Chondrocyte (in vitro differentiated cells): ENCODE measurements around the gene CACYBP. TPM values are rescaled to one million over a fixed set of nuclear protein-coding genes. Genes with fewer than 3 reads are reported as not detected.

Experiments
- DNase-seq: peaks from one replicate; pipeline ENCODE4 v3.0.0; 2021; ENCODE audit warnings: mixed read lengths, low spot score
- H3K27ac Mint-ChIP-seq: one replicate; pipeline ENCODE4 v1.8.0; 2021; ENCODE audit warnings: mild to moderate bottlenecking, moderate library complexity, mixed read lengths; ENCODE audit not compliant: unreplicated experiment
- H3K27me3 Mint-ChIP-seq: 2 replicates; pipeline ENCODE4 v1.8.0; 2021; ENCODE audit warnings: low read depth, mixed read lengths
- H3K36me3 Mint-ChIP-seq: 2 replicates; pipeline ENCODE4 v1.8.0; 2021; ENCODE audit warnings: low read depth, mixed read lengths
- H3K4me1 Mint-ChIP-seq: 2 replicates; pipeline ENCODE4 v1.8.0; 2021; ENCODE audit warnings: low read depth, mild to moderate bottlenecking, mixed read lengths
- H3K4me3 Mint-ChIP-seq: one replicate; pipeline ENCODE4 v1.8.0; 2021; ENCODE audit warnings: mild to moderate bottlenecking, moderate library complexity, mixed read lengths; ENCODE audit not compliant: unreplicated experiment
- H3K9me3 Mint-ChIP-seq: 2 replicates; pipeline ENCODE4 v1.8.0; 2021; ENCODE audit warnings: low read depth, mixed read lengths
- long read RNA-seq: library from polyadenylated mRNA; stranded (forward); transcript quantifications from one replicate; pipeline ENCODE4 v2.0.0, GENCODE V29; 2021
- total RNA-seq: library from RNA; stranded (reverse); gene quantifications from 3 replicates; pipeline ENCODE4 v1.2.1, GENCODE V29; 2021
- TF ChIP-seq, protein P1 (sequence below): fragments of 200-600 bp; sonication (generic); IDR thresholded peaks from 2 replicates; pipeline ENCODE4 v1.5.0; 2021; ENCODE audit warnings: antibody characterized with exemption, mild to moderate bottlenecking, moderate library complexity

The CACYBP gene, protein sequence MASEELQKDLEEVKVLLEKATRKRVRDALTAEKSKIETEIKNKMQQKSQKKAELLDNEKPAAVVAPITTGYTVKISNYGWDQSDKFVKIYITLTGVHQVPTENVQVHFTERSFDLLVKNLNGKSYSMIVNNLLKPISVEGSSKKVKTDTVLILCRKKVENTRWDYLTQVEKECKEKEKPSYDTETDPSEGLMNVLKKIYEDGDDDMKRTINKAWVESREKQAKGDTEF
- 57.5 to 67.1 TPM (median 65.4 TPM) in 3 replicates for total RNA-seq
- long read RNA-seq, transcript CACYBP-201 (6 exons, 2,766 nt): major isoform, 74 of 84 reads
- long read RNA-seq, transcript CACYBP-209 (6 exons, 2,835 nt): minor isoform, 5 of 84 reads
- long read RNA-seq, partial matches to known transcripts: 0 of 84 reads
- long read RNA-seq, other reads (novel, unspliced or antisense): 4 of 84 reads

DNA sequence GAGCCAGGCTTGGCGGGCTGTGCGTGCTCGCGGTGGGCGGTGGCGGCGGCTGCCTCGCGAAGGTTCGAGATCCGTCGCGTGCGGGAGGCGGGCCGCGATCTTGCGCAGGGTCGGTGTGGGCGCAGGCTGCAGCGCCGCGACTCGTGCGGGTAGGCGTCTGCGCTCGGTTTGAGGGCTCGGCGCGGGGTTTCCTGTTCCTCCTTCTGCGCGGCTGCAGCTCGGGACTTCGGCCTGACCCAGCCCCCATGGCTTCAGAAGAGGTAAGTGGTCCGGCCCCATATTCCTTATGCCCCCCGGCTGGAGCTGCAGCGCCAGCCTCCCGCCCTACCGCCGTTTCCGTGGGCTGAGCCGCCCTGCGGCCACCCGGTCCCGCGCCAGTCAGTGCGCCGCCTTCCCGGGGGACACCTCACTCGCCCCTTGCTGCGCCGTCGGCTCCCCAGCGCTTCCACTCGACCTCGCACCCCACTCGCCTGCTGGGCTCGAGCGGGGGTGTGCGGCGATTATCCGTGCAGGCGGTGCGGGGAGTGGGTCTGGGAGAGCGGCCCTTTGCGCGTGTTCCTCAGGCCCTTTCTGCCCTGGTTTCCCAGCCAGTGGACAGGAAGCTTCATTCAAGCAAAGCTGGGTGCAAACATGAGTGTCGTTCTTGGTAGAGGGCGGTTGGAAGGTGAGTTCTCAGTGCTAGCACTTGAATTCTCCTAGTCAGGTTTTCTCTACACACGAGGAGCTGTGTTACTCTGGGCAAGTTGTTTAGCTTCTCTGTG lies at the start of gene CACYBP:
Gene CACYBP (plus strand): TSS at position 12 of the 761 bp plus-strand sequence. CDS start 234 bp downstream, at position 246.
- Mint-ChIP-seq H3K9me3 (no peaks in the 10 kb centered on the region), H3K4me1 (peaks cover 38% of the 10 kb centered on the region), H3K4me3 (no peak within 1 kb of the TSS), H3K27me3 (no peaks in the 10 kb centered on the region), H3K36me3 (no peaks in the 10 kb centered on the region), H3K27ac (peak within 1 kb of the TSS; percentile 90)
- TF ChIP-seq, protein P1, sequence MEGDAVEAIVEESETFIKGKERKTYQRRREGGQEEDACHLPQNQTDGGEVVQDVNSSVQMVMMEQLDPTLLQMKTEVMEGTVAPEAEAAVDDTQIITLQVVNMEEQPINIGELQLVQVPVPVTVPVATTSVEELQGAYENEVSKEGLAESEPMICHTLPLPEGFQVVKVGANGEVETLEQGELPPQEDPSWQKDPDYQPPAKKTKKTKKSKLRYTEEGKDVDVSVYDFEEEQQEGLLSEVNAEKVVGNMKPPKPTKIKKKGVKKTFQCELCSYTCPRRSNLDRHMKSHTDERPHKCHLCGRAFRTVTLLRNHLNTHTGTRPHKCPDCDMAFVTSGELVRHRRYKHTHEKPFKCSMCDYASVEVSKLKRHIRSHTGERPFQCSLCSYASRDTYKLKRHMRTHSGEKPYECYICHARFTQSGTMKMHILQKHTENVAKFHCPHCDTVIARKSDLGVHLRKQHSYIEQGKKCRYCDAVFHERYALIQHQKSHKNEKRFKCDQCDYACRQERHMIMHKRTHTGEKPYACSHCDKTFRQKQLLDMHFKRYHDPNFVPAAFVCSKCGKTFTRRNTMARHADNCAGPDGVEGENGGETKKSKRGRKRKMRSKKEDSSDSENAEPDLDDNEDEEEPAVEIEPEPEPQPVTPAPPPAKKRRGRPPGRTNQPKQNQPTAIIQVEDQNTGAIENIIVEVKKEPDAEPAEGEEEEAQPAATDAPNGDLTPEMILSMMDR: peak; percentile 44
- DNase-seq: peak; percentile 93

DNA sequence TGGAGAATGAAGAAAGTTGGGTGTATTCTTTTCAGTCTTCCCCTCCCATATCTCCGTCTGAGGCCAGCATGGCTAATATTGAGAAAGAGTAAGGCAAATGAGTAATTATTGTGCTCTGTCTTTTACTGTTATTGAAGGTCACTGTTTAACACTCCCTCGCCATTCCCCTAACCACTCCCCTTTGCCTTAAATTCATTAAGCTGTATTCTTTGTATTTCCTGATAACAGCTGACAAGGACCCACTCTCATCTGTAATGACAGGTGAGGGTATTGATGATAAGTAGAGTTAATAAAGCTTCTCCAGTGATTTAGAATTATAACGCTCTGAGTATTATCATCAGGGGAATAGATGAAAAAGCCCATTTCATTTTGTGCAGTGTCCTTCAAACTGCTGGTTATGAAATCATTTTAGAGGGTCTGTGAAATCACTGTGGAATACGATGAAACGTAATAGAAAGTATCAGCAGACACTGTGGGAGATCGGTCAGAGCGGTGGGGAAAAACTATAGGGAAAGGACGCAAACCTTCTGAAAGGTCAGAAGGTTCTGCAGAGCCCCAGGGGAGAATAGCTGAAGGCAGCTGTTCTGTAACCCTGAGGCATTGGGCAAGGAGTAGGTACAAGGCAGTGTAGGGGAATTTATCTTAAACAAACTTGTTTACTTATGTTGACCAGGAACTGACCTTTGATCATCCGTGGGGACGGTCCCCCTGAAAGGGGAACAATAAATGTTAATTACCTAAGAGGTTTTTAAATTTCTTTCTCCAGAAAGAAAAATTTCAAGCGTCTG lies 46.3 kb upstream of the CACYBP start:
- TF ChIP-seq, protein P1: no peak
- Mint-ChIP-seq H3K4me3 (no peak overlapping the region), H3K27ac (peak overlapping the region; percentile 23), H3K4me1 (peaks cover 24% of the 10 kb centered on the region), H3K9me3 (no peaks in the 10 kb centered on the region), H3K36me3 (no peaks in the 10 kb centered on the region), H3K27me3 (no peaks in the 10 kb centered on the region)
- no peak for DNase-seq

DNA sequence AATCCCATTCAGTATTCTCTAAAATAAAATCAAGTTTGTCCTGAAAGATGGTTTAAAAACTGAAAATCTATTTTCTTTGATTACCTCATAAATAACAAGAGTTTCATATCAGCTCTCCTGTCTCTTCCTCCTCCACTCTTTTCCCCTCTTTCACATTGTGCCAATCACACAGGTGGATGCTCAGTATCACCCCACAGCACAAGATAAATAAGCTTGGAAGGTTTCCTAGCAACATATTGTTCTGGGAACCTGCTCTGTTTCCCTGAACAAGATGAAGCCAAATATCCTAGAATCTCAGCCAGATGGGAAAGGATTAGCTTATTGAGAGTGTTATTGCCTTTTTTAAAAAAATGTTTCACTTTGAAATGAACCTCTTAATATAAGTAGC lies 45.7 kb upstream of the CACYBP start:
- peaks cover 24% of the 10 kb centered on the region for H3K4me1 Mint-ChIP-seq
- H3K9me3 Mint-ChIP-seq: no peaks in the 10 kb centered on the region
- no peaks in the 10 kb centered on the region for H3K36me3 Mint-ChIP-seq
- TF ChIP-seq, protein P1: no peak
- DNase-seq: no peak
- no peaks in the 10 kb centered on the region for H3K27me3 Mint-ChIP-seq
- peak overlapping the region; percentile 75 for H3K27ac Mint-ChIP-seq
- no peak overlapping the region for H3K4me3 Mint-ChIP-seq

DNA sequence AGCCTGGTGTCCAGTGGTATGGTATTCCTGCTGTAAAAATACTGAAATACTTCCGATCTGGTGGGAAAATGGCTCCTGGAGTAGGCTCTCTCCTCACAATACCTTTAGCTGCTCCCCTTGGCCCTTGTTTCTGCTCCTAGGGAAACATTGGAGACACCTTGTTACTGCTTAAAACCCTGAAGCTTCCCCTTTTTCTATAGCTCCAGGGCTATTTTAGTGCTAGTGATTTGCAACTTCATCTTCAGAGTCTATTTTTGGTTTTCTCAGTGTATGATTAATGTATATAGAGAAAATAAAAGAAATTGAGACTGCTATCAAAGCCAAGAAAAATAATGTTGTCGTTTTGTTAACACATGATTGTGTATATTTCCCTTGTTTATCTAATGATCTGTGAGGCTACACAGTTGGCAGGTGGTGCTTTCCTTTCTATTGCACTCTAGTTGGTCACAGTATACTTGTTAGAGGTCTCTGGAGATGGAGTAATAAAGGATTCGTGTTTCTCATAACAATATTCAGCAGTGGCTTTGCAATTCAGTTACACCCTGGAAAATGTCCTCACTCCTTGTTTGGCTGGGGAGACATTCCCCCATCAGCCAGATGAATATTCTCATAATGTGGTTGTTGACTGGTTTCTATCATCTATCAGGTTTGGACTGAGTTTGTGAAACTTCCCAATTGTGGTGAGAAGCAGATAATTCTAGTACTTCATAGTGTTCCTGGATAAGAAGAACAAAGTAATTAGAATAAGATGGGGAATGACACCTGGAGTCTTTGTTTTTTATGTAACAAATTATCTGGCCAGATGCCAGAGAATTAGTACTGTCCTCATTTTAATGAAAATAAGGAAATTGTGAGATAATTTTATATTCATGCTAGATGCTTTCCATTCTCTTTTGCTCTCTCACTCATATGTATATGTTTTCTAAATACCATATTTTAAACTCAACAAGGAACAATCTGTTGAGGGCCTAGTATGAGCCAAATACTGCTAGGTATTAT lies 44.8 kb upstream of the CACYBP start:
- Mint-ChIP-seq H3K36me3 (no peaks in the 10 kb centered on the region), H3K27ac (peak overlapping the region; percentile 75), H3K27me3 (no peaks in the 10 kb centered on the region)

More for the DNA sequence above, 44.8 kb upstream of the CACYBP start:
- Mint-ChIP-seq H3K4me1 (peaks cover 24% of the 10 kb centered on the region), H3K9me3 (no peaks in the 10 kb centered on the region), H3K4me3 (no peak overlapping the region)
- TF ChIP-seq, protein P1: no peak
- DNase-seq: no peak
